GM21723 (cell line): ENCODE measurements around the gene PROZ.

Experiments
- ATAC-seq: cut with Tn5 transposase; IDR thresholded peaks from one replicate; pipeline ENCODE4 v1.9.1; 2021; ENCODE audit warnings: mild to moderate bottlenecking, moderate library complexity; ENCODE audit not compliant: unreplicated experiment

Gene PROZ

GRCh38 chr13:113119822-113120189 lies 38.6 kb upstream of the PROZ start:
- no peak for ATAC-seq

GRCh38 chr13:113120300-113121182 lies 37.9 kb upstream of the PROZ start:
- no peak for ATAC-seq

- no peak for ATAC-seq
Observed at GRCh38 chr13:113121183-113121927, 37.1 kb upstream of the PROZ start.

GRCh38 chr13:113121928-113122471 lies 36.4 kb upstream of the PROZ start:
- ATAC-seq = no peak

DNA sequence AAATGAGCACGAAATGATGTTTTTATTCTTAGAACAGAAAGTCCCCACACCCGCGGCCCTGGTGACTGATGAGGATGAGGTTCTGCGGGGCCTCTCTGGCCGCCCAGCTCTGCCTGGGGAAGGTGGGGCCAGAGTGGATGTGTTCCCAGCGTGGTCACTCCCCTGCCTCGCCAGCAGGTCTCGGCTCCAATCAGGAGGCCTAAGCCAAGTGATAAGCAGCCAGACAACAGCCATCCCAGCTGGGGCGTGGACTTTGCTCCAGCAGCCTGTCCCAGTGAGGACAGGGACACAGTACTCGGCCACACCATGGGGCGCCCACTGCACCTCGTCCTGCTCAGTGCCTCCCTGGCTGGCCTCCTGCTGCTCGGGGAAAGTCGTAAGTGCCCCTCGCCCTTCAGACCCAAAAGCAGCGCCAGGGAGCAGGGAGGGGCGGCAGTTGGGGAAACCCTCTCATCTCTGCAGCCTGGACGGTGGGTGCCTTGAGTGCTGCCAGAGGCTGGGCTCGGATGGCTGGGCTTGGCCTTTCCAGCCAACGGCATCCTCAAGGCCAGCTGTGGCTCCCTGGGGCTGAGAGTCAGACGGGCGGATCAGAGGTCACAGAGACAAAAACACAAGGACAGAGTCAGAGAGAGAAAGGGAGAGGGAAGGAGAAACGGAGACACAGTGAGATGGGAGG lies 35.8 kb upstream of the PROZ start, which contains the start of gene F10:
Gene F10, plus strand, starts transcription at position 250 of the 676 bp plus-strand sequence. Its CDS starts 57 bp downstream, at position 307.
- ATAC-seq = no peak

- no peak for ATAC-seq
Observed at GRCh38 chr13:113123226-113124201, 34.9 kb upstream of the PROZ start.

GRCh38 chr13:113124211-113124970 lies 34.1 kb upstream of the PROZ start:
- no peak for ATAC-seq

- ATAC-seq = no peak
Observed at GRCh38 chr13:113125506-113126264, 32.8 kb upstream of the PROZ start.

DNA sequence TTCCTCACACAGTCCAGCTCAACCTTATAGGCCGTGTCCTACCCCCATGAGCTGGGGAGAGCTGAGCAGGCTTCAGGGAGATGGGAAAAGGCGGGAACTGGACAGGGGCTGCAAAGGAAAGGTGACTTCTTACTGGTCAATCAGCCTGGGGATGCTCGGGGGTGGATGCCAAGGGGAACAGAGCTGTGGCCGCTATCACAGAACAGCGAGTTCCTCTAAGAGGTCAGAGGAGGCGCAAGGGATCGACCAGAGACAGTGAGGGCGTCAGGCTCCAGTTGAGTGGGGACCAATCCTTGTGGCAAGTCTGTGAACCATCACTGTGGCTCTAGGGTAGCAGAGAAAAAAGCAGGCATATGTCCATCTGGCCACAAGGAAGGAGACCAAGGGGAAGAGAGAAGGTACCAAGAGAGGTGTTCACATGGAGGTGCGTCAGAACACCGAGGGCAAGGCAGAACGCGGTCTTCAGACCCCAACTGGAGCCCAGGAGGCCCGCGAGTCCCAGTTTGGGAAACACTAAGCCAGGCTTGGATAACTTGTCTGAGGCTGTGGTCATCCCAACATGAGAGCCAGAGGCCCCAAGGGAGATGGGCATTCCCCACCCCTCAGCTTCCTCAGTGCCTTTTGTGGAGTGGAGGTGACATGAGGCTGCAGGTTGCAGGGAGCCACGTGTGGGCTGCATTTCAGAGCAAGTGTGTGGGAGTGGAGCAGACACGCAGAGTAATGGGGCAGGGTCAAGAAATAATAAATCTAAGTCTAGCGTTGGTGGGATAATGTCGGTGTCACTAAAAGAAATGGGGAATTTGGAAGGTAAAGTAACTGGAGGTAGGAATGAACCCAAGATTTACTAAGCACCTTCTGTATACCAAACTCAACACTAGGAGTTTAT lies 31.9 kb upstream of the PROZ start:
- ATAC-seq = no peak

DNA sequence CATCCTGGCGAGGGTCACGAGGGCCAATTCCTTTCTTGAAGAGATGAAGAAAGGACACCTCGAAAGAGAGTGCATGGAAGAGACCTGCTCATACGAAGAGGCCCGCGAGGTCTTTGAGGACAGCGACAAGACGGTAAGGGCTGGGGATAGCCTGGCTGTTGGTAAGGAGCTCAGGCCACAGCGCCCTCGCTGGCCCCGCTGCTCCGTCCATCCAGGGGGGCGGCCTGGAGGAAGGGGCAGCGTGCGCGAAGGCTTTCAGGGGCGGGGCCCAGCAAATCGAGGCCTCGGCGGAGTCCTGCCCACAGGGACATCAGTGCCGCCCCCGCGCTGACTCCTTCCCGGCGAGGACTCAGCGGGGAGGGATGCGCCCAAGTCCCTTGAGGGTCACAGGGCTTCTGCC lies 29.0 kb upstream of the PROZ start:
- no peak for ATAC-seq

DNA sequence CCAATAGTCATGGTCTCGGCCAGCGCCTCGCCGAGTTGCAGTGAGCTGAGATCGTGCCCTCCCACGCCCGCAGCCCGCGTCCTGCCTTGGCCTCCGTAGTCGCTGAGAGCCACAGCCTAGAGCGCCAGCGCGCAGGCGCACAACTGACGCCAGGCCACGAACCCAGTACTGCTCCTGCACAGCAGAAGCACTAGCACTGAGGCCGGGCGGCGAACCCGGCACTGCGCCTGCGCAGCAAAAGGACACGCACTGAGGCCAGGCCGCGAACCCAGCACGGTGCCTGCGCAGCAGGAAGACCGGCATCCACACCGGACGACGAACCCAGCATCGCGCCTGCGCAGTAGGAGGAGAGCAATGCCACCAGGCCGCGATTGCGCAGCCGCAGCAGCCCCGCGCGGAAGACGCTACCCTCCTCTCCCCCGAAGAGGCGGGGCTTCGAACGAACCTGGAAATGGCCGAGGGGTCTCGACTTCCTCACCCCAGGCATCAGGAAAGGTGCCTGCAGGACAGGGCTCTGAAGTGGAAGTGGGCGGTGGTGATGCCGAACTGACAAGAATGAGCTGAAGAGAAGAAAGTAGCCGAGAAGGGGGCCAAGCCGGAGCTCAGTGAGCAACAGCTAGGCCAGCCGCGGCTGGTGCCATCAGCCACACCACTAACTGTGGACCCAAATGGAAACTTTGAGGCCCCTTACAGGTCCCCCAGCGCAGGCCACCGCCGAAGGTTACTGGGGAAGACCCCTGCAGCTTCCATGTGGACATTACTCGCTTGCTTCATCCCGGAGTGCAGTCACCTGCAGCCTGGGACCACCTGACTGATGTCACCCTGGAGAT lies 28.3 kb upstream of the PROZ start:
- ATAC-seq = no peak

GRCh38 chr13:113135281-113135760 lies 23.1 kb upstream of the PROZ start:
- no peak for ATAC-seq

- no peak for ATAC-seq
Observed at GRCh38 chr13:113137691-113138298, 20.7 kb upstream of the PROZ start.

- no peak for ATAC-seq
Observed at GRCh38 chr13:113138792-113139551, 19.5 kb upstream of the PROZ start.

DNA sequence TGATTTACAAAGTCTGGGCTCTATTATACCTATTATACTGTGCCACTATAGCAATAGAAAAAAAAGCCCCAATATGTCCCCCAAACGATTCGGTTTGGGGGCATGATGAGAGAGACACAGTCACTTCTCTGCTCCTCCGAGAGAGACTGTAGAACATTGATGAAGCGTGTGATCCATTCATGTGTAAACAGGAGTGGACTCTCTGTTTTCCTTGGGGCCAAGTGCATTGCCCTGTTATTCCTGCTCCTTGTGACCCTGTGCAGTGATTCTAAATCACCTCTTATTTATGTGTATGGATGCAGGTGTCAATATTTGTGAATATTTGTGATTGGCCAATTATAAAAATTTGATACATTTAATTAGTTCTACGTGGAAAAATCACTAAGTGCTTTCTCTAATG lies 18.9 kb upstream of the PROZ start:
- no peak for ATAC-seq
